ENCODE results near the gene VAMP2.

Gene VAMP2

GRCh38 chr17:8153031-8153451 lies 9.7 kb downstream of the VAMP2 start:
- Histone ChIP-seq H3K9me3 (ENCODE audit: control insufficient read depth, insufficient read depth, low read length) (no peaks in the 10 kb centered on the region), H3K79me2 (ENCODE audit: control insufficient read depth, low read length) (peaks cover 24% of the 10 kb centered on the region), H3K9me2 (replicated peaks; ENCODE audit: control insufficient read depth, low read length) (no peaks in the 10 kb centered on the region), H3F3A (ENCODE audit: control insufficient read depth, insufficient read depth) (peaks cover 11% of the 10 kb centered on the region), H4K20me1 (ENCODE audit: control insufficient read depth, insufficient read depth, low read depth, low read length) (no peaks in the 10 kb centered on the region), H3K27ac (ENCODE audit: low read depth, low read length) (no peak overlapping the region), H3K4me2 (ENCODE audit: low read length) (peak overlapping the region; percentile 99), H3K36me3 (ENCODE audit: control insufficient read depth, low read length) (peaks cover 25% of the 10 kb centered on the region), H3K27me3 (ENCODE audit: control insufficient read depth, low read length) (no peaks in the 10 kb centered on the region), H3K4me3 (ENCODE audit: low read length) (peak overlapping the region; percentile 90), H3K4me1 (ENCODE audit: control insufficient read depth, low read length) (peaks cover 64% of the 10 kb centered on the region)
- TF ChIP-seq EZH2phosphoT487 (IDR thresholded peaks at IDR 0.05; ENCODE audit: borderline replicate concordance, low read length) (no peak), CTCF (IDR thresholded peaks at IDR 0.05; ENCODE audit: low read depth, low read length, poor library complexity, severe bottlenecking) (no peak)

GRCh38 chr17:8152112-8152775 lies 10.5 kb downstream of the VAMP2 start, which contains the start of gene PER1:
PER1 (minus strand) TSS chr17:8152404; CDS start chr17:8150706, 1,698 bp downstream.
- TF ChIP-seq EZH2phosphoT487 (IDR thresholded peaks at IDR 0.05; ENCODE audit: borderline replicate concordance, low read length), result no peak
- no peak for TF ChIP-seq CTCF (IDR thresholded peaks at IDR 0.05; ENCODE audit: low read depth, low read length, poor library complexity, severe bottlenecking)
- H3K27ac ChIP-seq (ENCODE audit: low read depth, low read length), result peak within 1 kb of the TSS; percentile 64
- H3F3A ChIP-seq (ENCODE audit: control insufficient read depth, insufficient read depth), result peaks cover 11% of the 10 kb centered on the region
- no peaks in the 10 kb centered on the region for H4K20me1 ChIP-seq (ENCODE audit: control insufficient read depth, insufficient read depth, low read depth, low read length)
- H3K79me2 ChIP-seq (ENCODE audit: control insufficient read depth, low read length), result peaks cover 24% of the 10 kb centered on the region
- H3K36me3 ChIP-seq (ENCODE audit: control insufficient read depth, low read length), result peaks cover 30% of the 10 kb centered on the region
- peak within 1 kb of the TSS; percentile 90 for H3K4me3 ChIP-seq (ENCODE audit: low read length)
- H3K4me2 ChIP-seq (ENCODE audit: low read length), result peak within 1 kb of the TSS; percentile 99
- H3K9me3 ChIP-seq (ENCODE audit: control insufficient read depth, insufficient read depth, low read length), result no peaks in the 10 kb centered on the region
- no peaks in the 10 kb centered on the region for H3K27me3 ChIP-seq (ENCODE audit: control insufficient read depth, low read length)
- H3K9me2 ChIP-seq (replicated peaks; ENCODE audit: control insufficient read depth, low read length), result no peaks in the 10 kb centered on the region
- peaks cover 64% of the 10 kb centered on the region for H3K4me1 ChIP-seq (ENCODE audit: control insufficient read depth, low read length)

- H3K9me2 ChIP-seq (replicated peaks; ENCODE audit: control insufficient read depth, low read length), result no peaks in the 10 kb centered on the region
- TF ChIP-seq EZH2phosphoT487 (IDR thresholded peaks at IDR 0.05; ENCODE audit: borderline replicate concordance, low read length), result no peak
- no peak for TF ChIP-seq CTCF (IDR thresholded peaks at IDR 0.05; ENCODE audit: low read depth, low read length, poor library complexity, severe bottlenecking)
- peaks cover 11% of the 10 kb centered on the region for H3F3A ChIP-seq (ENCODE audit: control insufficient read depth, insufficient read depth)
- peak overlapping the region; percentile 99 for H3K4me2 ChIP-seq (ENCODE audit: low read length)
- no peaks in the 10 kb centered on the region for H4K20me1 ChIP-seq (ENCODE audit: control insufficient read depth, insufficient read depth, low read depth, low read length)
- H3K36me3 ChIP-seq (ENCODE audit: control insufficient read depth, low read length), result peaks cover 35% of the 10 kb centered on the region
- H3K27ac ChIP-seq (ENCODE audit: low read depth, low read length), result peak overlapping the region; percentile 64
- peaks cover 58% of the 10 kb centered on the region for H3K4me1 ChIP-seq (ENCODE audit: control insufficient read depth, low read length)
- H3K9me3 ChIP-seq (ENCODE audit: control insufficient read depth, insufficient read depth, low read length), result no peaks in the 10 kb centered on the region
- no peaks in the 10 kb centered on the region for H3K27me3 ChIP-seq (ENCODE audit: control insufficient read depth, low read length)
- H3K4me3 ChIP-seq (ENCODE audit: low read length), result peak overlapping the region; percentile 90
- H3K79me2 ChIP-seq (ENCODE audit: control insufficient read depth, low read length), result peaks cover 24% of the 10 kb centered on the region
Observed at GRCh38 chr17:8151641-8152111, 11.1 kb downstream of the VAMP2 start.
